Activated CD8-positive, alpha-beta memory T cell treated with anti-CD3 and anti-CD28 coated beads, Interleukin-2, amount 50 U/mL, for 24 hours (primary cell): ENCODE measurements around the gene UBE2Q2.

Experiments used
- DNase-seq: peaks from one replicate; pipeline ENCODE4 v3.0.0-alpha.2; 2020; ENCODE audit errors: extremely low read depth

Gene UBE2Q2

DNA sequence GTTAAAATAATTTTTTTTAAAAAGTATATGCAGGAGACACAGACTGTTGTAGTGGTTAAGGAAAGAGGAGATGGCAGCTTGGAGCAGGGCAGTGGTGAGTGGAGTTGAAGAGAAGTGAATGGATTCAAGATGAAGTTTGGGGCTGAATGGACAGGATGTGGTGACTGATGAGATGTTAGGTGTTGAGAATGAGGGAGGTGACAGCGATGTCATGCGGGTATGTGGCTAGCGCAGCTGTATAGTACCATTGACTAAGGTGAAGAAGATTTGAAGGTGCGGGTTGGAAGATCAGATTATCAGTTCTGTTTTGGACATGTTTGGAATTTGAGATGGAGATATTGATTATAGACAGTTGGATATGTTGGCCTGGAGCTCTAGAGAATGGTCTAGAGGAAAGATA, 80.5 kb downstream of the UBE2Q2 start:
- DNase-seq: no peak

DNA sequence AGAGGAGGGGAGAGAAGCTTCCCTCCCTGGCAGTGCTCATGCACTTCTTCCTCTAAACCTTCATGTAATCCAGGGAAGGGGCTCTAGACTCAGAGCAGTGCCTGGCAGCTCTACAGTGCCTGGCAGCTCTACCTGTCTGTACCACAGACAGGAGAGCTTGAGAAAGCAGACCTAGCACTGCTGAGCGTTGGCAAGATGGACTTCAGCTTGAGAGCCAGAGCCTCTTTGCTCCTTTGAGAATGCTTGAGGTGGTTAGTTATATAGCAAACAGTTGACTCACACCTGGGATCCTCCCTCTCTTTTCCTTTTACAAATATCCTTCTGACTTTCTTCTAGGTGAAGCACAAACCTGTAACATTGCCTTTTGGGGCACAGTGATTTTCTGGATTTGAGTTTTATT, 81.3 kb downstream of the UBE2Q2 start:
- no peak for DNase-seq

DNA sequence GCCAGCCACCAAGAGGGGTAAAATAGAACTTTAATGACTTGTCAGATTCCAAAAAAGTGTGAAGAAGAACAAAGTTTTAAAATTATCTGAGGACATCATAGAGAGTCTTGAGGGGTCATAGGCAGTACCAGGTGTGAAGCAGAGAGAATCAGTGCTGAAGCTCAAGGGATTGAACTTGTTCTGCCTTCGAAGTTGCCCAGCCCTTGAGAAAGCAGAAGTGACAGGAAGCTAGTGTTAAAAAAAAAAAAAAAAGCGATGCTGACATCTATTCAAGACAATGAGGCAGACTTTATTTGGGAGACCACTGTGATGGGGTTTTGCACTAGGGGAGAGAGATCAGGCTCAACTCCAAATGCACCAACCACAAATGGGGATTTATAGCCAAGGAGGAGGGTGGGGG, 82.2 kb downstream of the UBE2Q2 start:
- DNase-seq: no peak

DNA sequence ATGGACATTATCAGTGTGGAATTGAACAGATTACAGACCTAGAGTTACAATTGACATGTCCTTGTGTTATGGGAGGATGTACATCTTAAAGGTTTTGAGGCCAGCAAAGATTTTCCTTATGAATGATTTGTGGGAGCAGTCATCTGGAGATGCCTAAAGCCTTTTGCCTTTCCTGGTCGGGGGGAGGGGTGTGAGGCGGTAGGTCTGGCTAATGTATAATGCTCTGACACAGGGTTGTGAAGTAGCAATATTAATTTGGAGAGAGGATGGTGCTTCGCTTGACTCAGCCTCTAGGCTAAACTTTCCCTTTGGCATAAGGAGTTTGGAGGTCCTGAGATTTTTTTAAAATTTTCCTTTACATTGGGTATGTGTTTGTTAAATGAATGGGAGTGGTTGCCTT, 83.7 kb downstream of the UBE2Q2 start:
- DNase-seq: no peak

DNA sequence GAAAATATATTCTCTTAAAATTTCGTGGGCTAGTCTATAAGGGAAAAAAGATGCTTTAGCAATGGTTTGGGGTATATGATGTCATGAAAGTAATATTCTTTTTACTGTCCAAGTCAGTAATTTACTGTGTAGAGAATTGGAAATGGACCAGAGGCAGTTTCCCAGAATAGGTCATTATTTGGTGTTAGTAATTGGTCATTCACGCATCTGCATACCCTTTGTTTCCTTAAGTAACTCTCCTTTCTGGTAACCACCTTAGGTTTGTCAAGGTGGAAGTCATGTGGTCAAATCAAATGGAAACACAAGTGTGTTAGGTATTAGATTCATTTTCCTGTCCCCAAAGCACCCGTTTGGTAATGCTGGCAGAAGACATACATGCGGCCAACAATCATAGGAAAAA, 84.4 kb downstream of the UBE2Q2 start:
- no peak for DNase-seq

DNA sequence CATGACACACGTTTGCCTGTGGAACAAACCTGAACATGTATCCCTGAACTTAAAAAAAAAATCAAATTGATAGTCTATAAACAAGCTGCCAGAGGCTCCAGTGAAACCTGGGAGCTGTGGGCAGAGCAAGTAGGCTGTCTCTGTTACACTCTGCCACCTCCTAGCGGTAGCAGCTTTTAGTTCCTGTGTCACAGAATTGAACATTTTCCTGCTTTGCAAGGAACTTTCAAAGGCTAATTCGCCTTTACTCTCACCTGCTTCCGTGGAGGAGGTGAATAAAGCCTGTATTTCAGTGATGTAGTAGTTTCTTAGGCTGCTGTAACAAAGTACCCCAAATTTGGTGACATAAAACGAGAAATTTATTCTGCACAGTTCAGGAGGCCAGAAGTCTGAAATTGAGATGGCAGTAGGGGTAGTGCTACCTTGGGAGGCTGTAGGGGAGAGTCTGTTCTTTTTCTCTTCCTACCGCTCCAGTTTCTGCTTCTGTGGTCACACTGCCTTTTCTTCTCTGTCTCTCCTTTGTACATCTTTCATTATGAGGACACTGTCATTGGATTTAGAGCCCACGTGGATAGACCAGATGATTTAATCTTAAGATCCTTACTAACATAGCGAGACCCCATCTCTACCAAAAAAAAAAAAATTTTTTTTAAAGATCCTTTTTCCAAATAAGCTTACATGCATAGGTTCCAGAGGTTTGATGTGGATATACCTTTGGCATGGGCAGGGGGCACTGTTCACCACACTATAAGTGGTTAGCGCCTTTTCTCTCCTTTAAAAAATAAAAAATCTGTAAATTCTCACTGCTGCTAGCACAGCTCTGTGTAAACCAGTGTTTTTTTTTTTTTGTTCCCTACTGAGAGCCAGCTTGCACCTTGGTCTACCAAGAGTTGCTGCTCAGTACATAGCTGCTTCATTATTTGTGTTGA, 85.7 kb downstream of the UBE2Q2 start:
- DNase-seq: no peak

DNA sequence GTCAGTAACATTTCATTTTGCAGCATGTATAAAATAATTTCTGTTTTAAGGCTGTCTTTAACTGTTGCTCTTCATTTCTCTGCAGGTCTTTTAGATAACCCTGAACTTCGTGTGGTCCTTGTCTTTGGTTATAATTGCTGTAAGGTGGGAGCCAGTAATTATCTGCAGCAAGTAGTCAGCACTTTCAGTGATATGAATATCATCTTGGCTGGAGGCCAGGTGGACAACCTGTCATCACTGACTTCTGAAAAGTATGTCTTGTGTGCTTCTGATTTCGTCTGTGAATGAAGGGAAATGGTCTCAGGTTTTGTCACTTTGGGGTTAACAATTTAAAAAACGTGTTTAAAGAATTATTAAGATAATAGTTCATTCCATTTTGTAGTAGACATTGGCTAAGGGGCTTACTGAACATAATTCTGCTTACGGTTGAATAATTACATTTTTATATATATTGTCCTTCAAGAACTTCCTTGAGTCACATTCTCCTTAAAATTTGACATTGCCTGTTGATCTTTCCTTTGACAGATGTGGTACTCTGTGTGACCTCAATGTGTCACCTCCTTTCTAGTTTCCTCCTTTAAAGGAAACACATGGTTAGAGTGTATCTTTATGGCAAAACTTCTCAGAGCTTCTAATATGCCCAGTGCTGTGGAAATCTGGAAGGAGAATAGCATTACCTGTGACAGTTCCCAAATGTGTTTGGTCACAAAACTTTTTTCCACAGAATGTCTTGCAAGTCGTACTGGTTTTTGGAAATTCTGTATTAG, 86.7 kb downstream of the UBE2Q2 start:
- no peak for DNase-seq

DNA sequence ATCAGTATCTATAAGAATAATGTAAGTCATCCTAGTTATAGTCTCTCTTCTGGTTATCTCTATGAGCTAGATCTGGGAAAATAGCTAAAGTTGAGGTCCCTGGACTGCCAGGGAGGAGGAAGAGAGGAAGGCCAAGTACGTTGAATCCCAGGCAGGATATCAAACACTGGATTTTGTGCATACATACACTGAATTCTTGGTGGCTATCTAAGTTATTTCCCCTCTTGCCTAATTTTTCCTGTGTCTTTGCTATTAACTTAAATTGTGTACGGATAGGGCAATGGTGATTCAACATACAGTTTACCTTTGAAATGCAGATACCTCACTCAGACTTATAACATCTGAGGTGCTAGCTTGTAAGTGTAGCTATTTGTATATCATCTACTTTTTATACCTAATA, 87.6 kb downstream of the UBE2Q2 start:
- DNase-seq: no peak

DNA sequence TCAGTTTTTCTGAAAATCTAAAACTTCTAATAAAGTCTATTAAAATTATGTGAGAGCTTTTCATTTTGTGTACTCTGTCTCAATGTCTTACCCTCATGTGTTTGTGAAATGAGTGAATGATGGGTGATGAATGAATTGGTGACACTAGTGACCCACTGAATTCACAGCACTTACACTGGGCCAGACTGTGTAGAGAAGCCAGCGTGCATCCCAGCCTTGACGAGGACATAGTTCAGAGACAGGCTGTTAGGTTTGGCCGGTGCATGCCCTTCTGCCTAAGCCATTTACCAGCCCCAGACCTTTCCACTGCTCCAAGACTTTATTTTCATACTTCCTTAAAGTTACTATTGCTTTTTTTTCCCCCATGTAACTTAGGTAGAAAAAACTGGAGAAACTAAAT, 99.2 kb downstream of the UBE2Q2 start:
- DNase-seq: no peak

DNA sequence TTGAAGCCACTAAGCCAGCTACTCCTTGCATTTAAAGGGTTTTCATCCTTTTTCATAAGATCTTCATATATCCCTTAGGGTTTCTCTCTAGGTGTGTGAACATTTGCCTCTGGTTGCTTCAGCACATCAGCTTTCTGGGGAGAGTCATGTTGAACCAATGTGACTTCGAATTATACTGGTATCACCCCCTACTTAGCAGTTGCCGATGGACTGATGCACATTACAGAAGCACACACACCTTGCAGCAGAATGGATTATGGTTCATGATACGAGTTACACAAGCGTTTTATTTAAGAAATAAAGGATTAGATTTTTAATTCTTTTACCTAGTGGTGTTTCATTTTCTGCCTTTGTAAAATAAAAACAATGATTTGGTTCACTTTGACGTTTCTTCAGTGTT, 100.0 kb downstream of the UBE2Q2 start:
- no peak for DNase-seq

DNA sequence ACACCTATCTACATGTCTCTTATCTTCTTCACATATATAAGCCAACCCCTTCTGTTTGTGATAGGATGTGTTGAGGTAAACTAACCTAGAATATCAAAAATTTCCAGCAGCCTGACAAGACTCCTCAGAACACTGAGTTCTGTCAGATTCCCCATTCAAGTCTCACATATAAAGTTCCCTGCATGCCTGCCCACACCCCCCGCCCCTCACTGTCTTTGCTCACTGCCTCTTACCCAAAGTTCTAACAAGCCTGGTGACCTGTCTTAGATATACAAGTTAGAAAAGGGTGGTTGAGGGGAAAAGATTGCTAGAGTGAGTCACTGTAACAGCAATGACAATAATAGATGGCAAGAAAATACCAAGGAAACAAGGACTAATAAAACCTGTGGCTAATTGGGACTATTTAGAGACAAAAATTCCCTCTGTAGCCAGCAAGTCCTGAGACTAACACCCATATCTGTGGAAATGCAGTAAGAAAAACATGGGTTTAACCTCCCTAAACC, 100.5 kb downstream of the UBE2Q2 start:
- no peak for DNase-seq

DNA sequence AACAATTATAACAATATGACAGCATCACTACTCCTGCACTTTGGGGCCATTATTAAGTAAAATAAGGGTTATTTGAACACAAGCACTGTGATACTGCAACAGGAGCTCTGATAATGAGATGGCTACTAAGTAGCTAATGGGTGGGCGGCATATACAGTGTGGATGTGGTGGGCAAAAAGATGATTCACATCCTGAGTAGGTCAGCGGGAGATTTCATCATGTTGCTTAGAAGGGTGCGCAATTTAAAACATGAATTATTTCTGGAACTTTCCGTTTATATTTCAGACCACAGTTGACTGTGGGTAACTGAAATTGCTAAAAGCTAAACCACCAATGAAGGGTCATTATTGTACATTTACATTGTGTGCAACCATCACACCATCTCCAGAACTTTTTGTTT, 102.7 kb downstream of the UBE2Q2 start:
- no peak for DNase-seq

DNA sequence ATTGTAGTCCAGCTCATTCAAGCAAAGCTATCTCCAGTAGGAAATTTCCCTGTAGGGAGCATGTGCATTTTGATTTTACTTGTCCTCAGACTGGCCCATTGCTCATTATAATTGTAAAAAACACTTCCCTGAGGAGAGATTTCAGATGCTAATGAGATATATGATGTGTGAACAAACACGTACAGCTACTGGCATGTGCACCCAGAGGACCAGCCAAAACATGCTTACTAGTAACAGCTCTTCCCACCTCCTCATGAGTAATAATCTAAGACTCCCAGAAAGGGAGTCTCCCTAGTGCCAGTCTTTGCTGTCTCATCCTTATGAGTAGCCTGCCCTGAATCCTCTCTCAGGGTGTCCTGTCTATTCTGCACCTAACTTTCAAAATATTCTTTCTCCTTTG, 103.8 kb downstream of the UBE2Q2 start:
- no peak for DNase-seq

DNA sequence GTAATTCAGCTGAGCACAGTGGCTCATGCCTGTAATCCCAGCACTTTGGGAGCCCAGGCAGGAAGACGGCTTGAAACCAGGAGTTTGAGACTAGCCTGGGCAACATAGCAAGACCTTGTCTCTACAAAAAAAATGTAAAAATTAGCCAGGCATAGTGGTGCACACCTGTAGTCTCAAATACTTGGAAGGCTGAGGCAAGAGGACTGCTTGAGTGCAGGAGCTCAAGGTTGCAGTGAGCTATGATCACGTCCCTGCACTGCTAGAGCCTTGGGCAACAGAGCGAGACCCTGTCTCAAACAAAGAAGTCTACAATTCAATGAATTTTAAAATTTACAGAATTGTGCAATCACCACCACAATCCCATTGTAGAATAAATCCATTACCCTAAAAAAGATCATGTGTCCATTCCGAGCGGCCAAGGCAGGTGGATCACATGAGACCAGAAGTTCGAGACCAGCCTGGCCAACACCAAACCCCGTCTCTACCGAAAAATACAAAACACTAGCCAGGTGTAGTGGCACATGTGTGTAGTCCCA, 105.6 kb downstream of the UBE2Q2 start:
- DNase-seq: no peak
